HG03064 (cell line): Measurements from ENCODE around the gene TRAP1.
"Not testable (repeated sequence)": the region's sequence is repeated elsewhere in the genome, so short reads cannot be mapped to it uniquely, and the experiment has no call there.

Experiments used
- ATAC-seq: cut with Tn5 transposase; IDR thresholded peaks from one replicate; pipeline ENCODE4 v1.9.1; 2021; ENCODE audit warnings: low read depth; ENCODE audit not compliant: unreplicated experiment

The TRAP1 gene

GRCh38 chr16:3674513-3675295 is 42.6 kb downstream of the TRAP1 start:
- ATAC-seq: no peak

- no peak for ATAC-seq
Measured at GRCh38 chr16:3673676-3674377, 43.5 kb downstream of the TRAP1 start.

DNA sequence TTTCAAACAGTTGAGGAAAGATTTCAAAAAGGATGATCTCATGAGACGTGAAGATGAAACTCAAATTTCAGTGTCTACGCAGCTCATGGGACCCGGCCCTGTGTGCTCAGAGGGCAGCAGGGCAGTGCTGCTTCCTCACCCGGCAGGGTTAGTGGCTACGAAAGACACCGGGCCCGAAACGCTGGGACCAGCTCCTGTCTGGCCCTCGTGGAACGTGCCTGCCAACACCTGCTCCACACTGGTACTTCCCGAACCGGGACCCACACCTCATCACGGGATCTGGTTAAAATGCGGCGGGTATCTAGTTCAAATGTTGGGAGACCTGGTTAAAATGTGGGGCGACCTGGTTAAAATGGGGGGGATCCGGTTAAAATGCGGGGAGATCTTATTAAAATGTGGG is 44.1 kb downstream of the TRAP1 start:
- no peak for ATAC-seq

DNA sequence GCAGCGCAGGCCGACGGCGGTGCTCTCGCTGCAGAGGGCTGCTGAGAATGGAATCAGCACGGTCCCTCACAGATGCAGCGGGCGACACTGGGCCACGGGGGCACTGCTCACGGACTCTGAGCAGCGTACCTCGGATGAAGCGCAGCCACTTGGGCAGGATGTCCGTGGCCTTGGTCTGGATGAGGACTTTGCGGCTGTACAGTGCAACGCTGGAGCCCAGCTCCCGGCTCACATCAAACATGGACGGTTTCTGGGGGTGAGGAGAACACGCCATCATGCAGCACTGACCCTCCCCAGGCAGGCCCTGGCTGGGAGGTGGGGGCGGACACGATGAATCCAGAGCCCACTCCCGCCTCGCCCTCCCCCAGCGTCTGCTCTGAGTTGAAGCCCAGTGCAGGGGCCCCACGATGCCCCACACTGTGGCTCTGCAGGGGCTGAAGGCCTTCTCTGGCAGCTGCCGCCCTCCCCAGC is 44.7 kb downstream of the TRAP1 start:
- ATAC-seq: no peak

DNA sequence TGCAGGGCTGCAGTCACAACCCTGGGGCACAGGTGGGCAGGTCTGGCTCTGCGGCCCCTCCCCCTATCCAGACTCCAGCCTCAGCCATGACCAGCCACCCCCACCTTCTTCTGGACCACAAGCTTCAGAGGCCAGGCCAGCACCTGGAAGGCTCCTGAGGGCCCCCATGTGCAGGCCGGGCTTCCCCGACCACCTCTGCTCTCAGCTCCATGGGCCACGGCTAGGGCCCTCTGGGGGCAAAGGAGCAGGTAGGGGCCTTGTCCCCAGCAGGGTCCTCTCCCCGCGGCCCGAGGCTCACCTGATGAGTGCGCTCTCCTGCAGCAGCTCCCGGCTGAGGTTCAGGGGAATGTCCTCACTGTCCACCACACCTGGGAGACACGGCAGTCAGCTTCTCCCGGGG is 45.9 kb downstream of the TRAP1 start:
- ATAC-seq: no peak

DNA sequence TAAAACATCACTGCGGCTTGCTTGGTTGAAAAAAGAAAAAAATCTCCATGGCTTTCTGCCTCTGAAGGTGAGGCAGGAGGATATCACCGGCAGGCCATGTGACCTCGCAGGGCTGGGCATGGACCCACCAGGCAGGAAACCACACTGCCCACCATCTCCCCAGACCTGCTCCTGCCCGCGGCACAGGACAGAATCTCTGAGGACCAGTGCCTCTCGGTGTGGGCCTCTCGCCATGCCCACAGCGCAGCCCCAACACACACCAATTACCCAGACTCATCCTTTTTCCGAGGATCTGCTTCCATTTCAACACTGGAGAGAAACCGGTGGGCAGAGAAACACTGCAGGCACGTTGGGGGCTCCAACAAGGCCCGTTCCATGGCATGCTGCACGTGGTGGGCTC is 46.6 kb downstream of the TRAP1 start:
- ATAC-seq: no peak

GRCh38 chr16:3669082-3669481 is 48.2 kb downstream of the TRAP1 start:
- no peak for ATAC-seq

DNA sequence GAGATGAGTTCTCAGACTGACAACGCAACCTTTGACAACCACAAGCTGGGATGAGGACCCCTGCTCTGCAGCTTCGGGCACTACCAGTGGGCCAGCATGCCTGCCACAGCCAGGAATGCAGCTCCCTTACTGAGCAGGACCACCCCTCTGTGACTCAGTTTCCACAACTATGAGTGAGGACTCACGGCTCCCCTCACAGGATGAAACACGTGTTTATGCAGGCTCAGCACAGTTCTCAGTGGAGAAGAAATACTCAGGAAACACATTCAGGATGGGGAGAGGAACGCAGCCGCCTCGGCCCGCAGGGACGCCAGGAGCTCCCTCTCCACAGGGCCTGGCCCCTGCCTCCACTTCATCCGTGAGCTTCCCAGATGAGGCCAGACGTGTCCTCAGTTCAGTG is 48.7 kb downstream of the TRAP1 start:
- no peak for ATAC-seq

DNA sequence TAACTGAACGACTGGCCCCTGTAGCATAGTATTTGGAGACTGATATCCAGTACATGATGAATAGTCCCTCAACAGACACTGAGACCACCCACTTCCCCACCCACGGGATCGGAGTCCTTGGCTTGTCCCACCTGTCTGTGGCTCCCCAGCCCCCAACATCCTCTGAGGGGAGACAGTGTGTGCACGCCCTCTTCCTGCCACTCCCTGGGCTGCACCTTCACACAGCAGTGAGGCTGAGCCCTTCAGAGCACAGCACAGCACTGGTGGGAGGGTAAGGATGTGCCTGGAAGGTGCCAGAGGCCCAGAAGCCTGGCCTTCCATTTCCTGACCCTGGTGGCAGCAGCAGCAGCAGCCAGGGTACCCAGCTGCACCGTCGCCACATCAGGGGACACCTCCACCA is 51.8 kb downstream of the TRAP1 start:
- no peak for ATAC-seq

DNA sequence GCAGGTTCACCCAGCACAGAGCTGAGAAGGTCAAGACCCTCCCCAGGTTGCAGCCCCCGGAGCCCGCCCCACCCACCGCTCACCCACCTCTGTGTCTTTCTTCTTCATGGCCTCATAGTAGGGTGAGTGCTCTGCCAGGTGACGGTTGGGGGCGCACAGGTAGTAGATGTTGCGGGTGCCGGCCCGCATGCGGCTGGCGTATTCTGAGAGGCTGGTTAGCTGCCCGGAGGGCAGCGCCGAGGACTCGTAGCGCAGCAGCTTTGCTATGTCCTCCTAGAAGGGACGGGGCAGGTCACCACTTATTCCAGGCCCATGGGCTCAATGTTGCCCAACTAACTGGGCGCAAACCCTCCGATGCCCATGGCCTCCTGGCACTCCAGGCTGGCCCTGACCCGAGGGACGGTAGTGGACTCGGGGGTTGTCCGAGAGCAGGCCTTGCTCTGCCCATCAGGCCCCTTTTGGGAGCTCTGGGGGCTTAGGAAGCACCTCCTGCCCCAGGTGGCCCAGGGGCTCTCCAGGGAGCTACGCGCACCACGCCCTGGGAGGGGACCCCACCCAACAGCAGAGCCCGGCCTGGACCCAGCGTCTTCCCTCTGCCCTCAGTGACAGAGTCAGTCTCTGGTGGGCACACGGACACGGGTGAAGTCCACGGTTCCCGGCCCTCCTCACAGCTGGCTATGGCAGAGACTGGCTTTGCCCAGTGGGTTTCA is 53.0 kb downstream of the TRAP1 start:
- ATAC-seq: no peak

DNA sequence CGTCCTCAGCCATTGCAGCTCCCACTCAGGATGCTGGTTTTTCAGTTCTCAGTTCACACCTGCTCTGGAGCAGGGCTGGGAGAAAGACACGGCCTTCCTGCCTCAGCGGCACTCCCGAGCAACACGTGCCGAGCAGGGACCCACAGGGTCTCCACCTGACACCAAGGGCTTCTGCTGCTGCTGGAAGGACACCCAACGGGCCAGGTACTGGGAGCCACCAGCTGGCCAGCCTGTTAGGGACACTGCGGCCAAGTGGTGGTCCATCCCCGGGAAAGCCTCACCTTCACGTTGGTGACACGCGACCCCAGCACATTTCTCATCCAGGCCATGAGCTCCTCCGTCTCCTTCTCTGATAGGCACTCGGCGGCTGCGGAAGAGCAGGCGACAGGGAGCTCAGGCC is 54.7 kb downstream of the TRAP1 start:
- no peak for ATAC-seq

- no peak for ATAC-seq
Measured at GRCh38 chr16:3661922-3662321, 55.4 kb downstream of the TRAP1 start.

DNA sequence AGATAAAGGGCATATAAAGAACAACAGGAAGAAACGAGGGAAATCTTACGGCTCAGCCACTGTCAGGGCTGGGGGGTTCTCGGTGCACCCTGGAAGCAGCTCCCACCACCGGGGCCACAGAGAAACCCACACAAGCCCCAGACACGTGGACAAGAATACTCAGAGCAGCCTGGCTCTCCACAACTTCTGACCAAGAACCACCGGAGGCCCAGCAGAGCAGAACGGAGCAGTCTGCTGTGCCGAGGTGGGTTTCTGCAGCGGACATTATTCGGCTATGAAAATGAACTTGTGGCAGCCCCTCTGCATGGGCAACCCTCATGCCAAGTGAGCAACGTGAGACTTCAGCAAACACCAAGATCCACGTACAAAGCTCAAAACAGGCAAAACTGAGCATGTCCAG is 56.0 kb downstream of the TRAP1 start:
- no peak for ATAC-seq

- ATAC-seq: no peak
Measured at GRCh38 chr16:3659251-3659650, 58.1 kb downstream of the TRAP1 start.

- no peak for ATAC-seq
Measured at GRCh38 chr16:3656491-3657468, 60.5 kb downstream of the TRAP1 start.

GRCh38 chr16:3656160-3656490 is 61.2 kb downstream of the TRAP1 start:
- not testable (repeated sequence) for ATAC-seq

- no peak for ATAC-seq
Measured at GRCh38 chr16:3655396-3656159, 61.7 kb downstream of the TRAP1 start.

GRCh38 chr16:3655030-3655395 is 62.3 kb downstream of the TRAP1 start:
- no peak for ATAC-seq

DNA sequence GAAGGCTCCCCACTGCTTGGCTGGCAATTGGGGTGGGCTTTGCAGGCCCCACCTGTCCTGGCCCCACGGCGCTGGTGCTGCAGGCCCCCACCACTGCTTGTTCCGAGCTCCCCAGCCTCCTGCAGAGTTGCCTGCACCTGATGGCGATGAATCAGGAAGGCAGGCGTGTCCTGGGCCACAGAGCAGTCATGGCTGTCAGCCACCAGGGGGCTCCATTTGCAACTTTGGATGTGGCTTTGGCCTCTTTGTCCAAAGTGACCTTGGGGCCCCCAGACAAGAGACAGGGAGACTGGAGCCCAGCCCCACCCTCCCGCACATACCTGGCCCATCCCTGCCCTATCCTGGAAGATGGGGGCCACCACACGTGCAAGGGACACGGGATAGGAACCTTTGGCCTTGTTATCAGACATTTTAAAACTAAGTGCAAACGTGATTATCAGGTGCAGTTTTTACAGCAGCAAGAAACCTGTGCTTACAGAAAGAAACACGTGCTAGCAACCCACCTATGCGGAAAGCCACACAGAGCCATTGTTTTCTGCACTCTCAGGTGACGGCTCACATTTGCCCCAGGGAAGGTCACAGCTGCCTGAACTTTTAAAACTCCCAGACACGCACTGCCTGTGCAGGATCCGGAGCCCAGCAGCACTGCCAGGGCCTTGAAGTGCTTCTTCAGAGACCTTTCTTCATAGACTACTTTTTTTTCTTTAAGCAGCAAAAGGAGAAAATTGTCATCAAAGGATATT is 62.9 kb downstream of the TRAP1 start, which contains the start of gene DNASE1:
TSS of gene DNASE1 (plus strand) at position 443 of the 743 bp plus-strand sequence. CDS start 683 bp downstream, outside the sequence.
- ATAC-seq: no peak
